OCI-LY7 (cell line): ENCODE results near the gene PFKFB4. TPM values are rescaled to one million over a fixed set of nuclear protein-coding genes. Genes with fewer than 3 reads are reported as not detected.

Experiments used
- BruUV-seq: library from RNA; stranded (reverse); fragments of 400-500 nt; replicated peaks from 2 replicates; lab custom pipeline; 2021; lab: Mats Ljungman, UMichigan
- CTCF ChIA-PET: fragments of 300-600 bp; sonication (Branson Sonifier 250); formaldehyde crosslinking; loops from one replicate; lab custom pipeline; 2022; ENCODE audit warnings: antibody characterized with exemption; ENCODE audit not compliant: unreplicated experiment; lab: Charles Lee
- POLR2A ChIA-PET: fragments of 300-600 bp; sonication (Branson Sonifier 250); formaldehyde crosslinking; loops from one replicate; lab custom pipeline; 2022; ENCODE audit warnings: antibody characterized with exemption; lab: Charles Lee
- DNase-seq: peaks from one replicate; pipeline ENCODE4 v3.0.0-alpha.2; 2015; ENCODE audit warnings: low spot score
- H2AFZ ChIP-seq: fragments of 200-600 bp; sonication (generic), shearing (Covaris generic); 2 replicates; pipeline ENCODE4 v1.6.1; 2014; ENCODE audit warnings: mild to moderate bottlenecking, antibody characterized with exemption, low read length, moderate library complexity
- H3K27ac ChIP-seq: fragments of 200-600 bp; sonication (generic); 2 replicates; pipeline ENCODE4 v1.5.1; 2014; ENCODE audit warnings: mixed run types, low read depth, mild to moderate bottlenecking, moderate library complexity, low read length, inconsistent platforms; ENCODE audit not compliant: poor library complexity, severe bottlenecking
- H3K36me3 ChIP-seq: fragments of 200-600 bp; sonication (generic); 2 replicates; pipeline ENCODE4 v1.6.1; 2014; ENCODE audit warnings: mild to moderate bottlenecking, antibody characterized with exemption, low read length, moderate library complexity, mixed read lengths; ENCODE audit not compliant: insufficient read depth
- H3K4me1 ChIP-seq: fragments of 200-600 bp; sonication (generic); 2 replicates; pipeline ENCODE4 v1.5.1; 2014; ENCODE audit warnings: mild to moderate bottlenecking, low read length; ENCODE audit not compliant: insufficient read depth, poor library complexity, severe bottlenecking
- H3K4me2 ChIP-seq: fragments of 200-600 bp; sonication (generic); 2 replicates; pipeline ENCODE4 v1.6.1; 2014; ENCODE audit warnings: mild to moderate bottlenecking, low read length
- H3K4me3 ChIP-seq: fragments of 200-600 bp; sonication (generic); 2 replicates; pipeline ENCODE4 v1.5.1; 2014; ENCODE audit warnings: mild to moderate bottlenecking, low read depth, low read length; ENCODE audit not compliant: poor library complexity, severe bottlenecking
- H3K79me2 ChIP-seq: fragments of 200-600 bp; sonication (generic); 2 replicates; pipeline ENCODE4 v1.6.1; 2016; ENCODE audit warnings: low read depth, mild to moderate bottlenecking, low read length, moderate library complexity, mixed read lengths; ENCODE audit not compliant: insufficient read depth
- H3K9me2 ChIP-seq: fragments of 200-600 bp; sonication (generic); 2 replicates; pipeline ENCODE4 v1.6.1; 2016; ENCODE audit warnings: mild to moderate bottlenecking, low read length, mixed read lengths; ENCODE audit not compliant: insufficient read depth
- H3K9me3 ChIP-seq: fragments of 200-600 bp; sonication (generic); 2 replicates; pipeline ENCODE4 v1.6.1; 2014; ENCODE audit warnings: mild to moderate bottlenecking, mixed run types, low read length, mixed read lengths
- H4K20me1 ChIP-seq: fragments of 200-600 bp; sonication (generic); 2 replicates; pipeline ENCODE4 v1.6.1; 2014; ENCODE audit warnings: mild to moderate bottlenecking, antibody characterized with exemption, low read length, moderate library complexity, mixed read lengths; ENCODE audit not compliant: insufficient read depth
- CTCF ChIP-seq: fragments of 200-600 bp; sonication (generic); conservative IDR thresholded peaks from 2 replicates; pipeline ENCODE4 v1.5.1; 2014; ENCODE audit warnings: mild to moderate bottlenecking, antibody characterized with exemption, low read length, moderate library complexity, mixed read lengths
- EZH2phosphoT487 ChIP-seq: fragments of 200-600 bp; sonication (generic); IDR thresholded peaks from 2 replicates; pipeline ENCODE4 v1.6.1; 2018; ENCODE audit warnings: low read depth, borderline replicate concordance, mild to moderate bottlenecking, mixed run types, antibody characterized with exemption, low read length, moderate library complexity, mixed read lengths
- intact Hi-C: fragments of 100-400 bp; cut with micrococcal nuclease; formaldehyde crosslinking; loops from one replicate; pipeline ENCODE4 v1.10.0; 2022; ENCODE audit not compliant: unreplicated experiment
- total RNA-seq, 2 experiments: library from RNA; depleted of rRNA in 1 of 2; stranded (reverse); fragments of >200 nt in 1 of 2; shearing (Covaris generic) in 1 of 2; gene quantifications; 2 replicates each; pipeline ENCODE4 v1.2.3, GENCODE V29; 2014 to 2022

PFKFB4 gene
- total RNA-seq, 2 experiments from 2014 or later = 5.0 to 29.0 TPM

DNA sequence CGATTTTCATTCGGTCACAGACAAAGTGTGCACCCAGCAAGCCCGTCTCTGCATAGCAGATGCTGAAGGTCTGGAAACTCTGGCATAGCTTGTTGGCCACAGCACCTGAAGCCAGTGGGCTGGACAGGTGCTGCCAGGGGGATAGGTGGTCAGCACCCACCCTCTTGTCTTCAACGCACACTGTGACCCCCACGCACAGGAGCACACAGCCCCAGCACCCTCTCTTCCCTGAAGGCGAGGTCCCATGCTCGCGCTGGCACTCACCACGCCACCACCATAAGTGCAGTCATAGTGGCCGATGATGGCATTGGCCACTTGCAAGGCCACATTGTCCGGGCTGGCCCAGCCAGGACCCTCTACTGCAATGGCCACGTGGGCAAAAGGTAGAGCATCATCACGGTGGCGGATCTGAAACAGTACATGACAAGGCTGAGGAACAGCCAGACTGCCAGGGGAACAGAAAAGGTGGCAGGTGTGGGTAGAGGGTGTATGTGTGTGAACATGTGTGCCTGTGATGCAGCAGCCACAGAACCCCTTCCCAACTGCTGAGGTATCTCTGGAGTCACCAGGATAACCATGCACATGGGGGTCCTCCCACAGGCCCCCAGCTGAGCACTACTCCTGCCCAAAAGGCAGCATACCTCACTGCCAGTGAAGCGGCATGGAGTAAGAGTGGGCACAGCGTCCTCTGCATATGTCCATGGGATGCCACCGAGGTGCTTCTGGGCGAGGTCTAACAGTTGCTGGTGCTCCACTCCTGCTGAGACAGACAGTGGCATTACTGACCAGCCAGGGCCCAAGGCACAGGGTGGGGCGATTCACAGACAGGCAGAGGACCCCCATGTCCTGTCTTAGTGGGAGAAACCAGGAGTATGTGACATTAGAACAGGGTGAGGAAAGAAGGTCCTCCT, 44.4 kb upstream of the PFKFB4 start:
- Histone ChIP-seq H3K4me3 (no peak overlapping the region), H3K79me2 (no peaks in the 10 kb centered on the region), H2AFZ (no peak overlapping the region), H3K27ac (no peak overlapping the region), H3K9me2 (no peaks in the 10 kb centered on the region), H3K4me2 (no peak overlapping the region), H3K4me1 (no peaks in the 10 kb centered on the region), H4K20me1 (no peaks in the 10 kb centered on the region), H3K9me3 (no peaks in the 10 kb centered on the region), H3K36me3 (peaks cover 86% of the 10 kb centered on the region)
- intact Hi-C loops = no loop called here
- TF ChIP-seq CTCF = no peak
- no peak for TF ChIP-seq EZH2phosphoT487
- no TSS peak for BruUV-seq
- CTCF ChIA-PET = no interaction called here
- no peak for DNase-seq
- POLR2A ChIA-PET = no interaction called here

- Histone ChIP-seq H3K4me2 (no peak overlapping the region), H3K27ac (no peak overlapping the region), H2AFZ (no peak overlapping the region), H4K20me1 (no peaks in the 10 kb centered on the region), H3K79me2 (no peaks in the 10 kb centered on the region), H3K9me2 (no peaks in the 10 kb centered on the region), H3K36me3 (peaks cover 73% of the 10 kb centered on the region), H3K4me1 (no peaks in the 10 kb centered on the region), H3K4me3 (no peak overlapping the region), H3K9me3 (no peaks in the 10 kb centered on the region)
- TF ChIP-seq EZH2phosphoT487 (no peak), CTCF (no peak)
- no TSS peak for BruUV-seq
- intact Hi-C loops = no loop called here
- DNase-seq = no peak
- ChIA-PET CTCF (no interaction called here), POLR2A (interaction anchor here (0.5 kb wide), 1 partner anchor 1755 kb away, joined by 12 read pairs; no protein-coding TSS in a partner anchor)
Observed at GRCh38 chr3:48599509-48600285, 43.1 kb upstream of the PFKFB4 start.
